ENCODE measurements around the gene UCHL3. TPM values are rescaled to one million over a fixed set of nuclear protein-coding genes. Genes with fewer than 3 reads are reported as not detected.

Gene UCHL3
- total and polyA plus RNA-seq, 2 experiments from 2014 or later, result 64.6 to 143 TPM

DNA sequence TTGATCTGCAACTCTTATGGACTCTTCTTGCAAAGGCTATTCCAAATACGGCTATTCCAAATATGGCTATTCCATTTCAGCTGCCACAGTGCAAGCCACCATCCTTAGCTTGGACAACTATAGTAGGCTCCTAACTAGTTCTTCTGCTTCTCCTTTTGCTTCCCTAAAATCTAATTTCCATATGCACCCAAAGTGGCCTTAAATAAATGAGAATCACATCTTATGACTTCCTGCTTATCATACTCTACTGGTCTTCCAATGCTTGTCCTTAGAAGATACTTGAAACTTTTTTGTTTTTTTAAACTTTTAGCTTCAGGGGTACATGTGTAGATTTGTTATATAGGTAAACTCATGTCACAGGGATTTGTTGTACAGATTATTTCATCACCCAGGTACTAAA lies 4.9 kb downstream of the UCHL3 start:
- no peak overlapping the region for H2AFZ ChIP-seq
- peaks cover 8% of the 10 kb centered on the region for H3K36me3 Mint-ChIP-seq (ENCODE audit: low read depth)
- no peaks in the 10 kb centered on the region for H3K27me3 ChIP-seq (ENCODE audit: insufficient read depth)
- H4K20me1 ChIP-seq (replicated peaks; ENCODE audit: insufficient read depth), result no peaks in the 10 kb centered on the region
- no peak overlapping the region for H3K4me3 ChIP-seq
- H3K4me1 ChIP-seq (ENCODE audit: insufficient read depth), result no peaks in the 10 kb centered on the region
- H3K9me3 Mint-ChIP-seq, result no peaks in the 10 kb centered on the region
- DNase-seq (ENCODE audit: low spot score) (no peak), ATAC-seq (no peak)
- peaks cover 5% of the 10 kb centered on the region for H3K27me3 Mint-ChIP-seq (ENCODE audit: insufficient read depth, low read depth, poor library complexity)
- H3F3A ChIP-seq (replicated peaks; ENCODE audit: low read depth), result no peaks in the 10 kb centered on the region
- TF ChIP-seq STAT1 (IDR thresholded peaks at IDR 0.05; ENCODE audit: unreplicated experiment) (no peak), JUNB (IDR thresholded peaks at IDR 0.05; ENCODE audit: unreplicated experiment) (no peak), ZNF331 (CRISPR knock-in tag; IDR thresholded peaks at IDR 0.05; ENCODE audit: low read depth) (no peak), CREB1 (CRISPR knock-in tag; IDR thresholded peaks at IDR 0.05; ENCODE audit: low read depth) (no peak), CTCF (conservative IDR thresholded peaks at IDR 0.05; ENCODE audit: low read depth in 2 of 2) (no peak), NANOG (IDR thresholded peaks at IDR 0.05; ENCODE audit: borderline replicate concordance) (no peak), POLR2AphosphoS5 (IDR thresholded peaks at IDR 0.05; ENCODE audit: low read depth) (no peak)
- no peak overlapping the region for H3K27ac ChIP-seq (ENCODE audit: low read depth)
- no peak overlapping the region for H3K4me3 Mint-ChIP-seq
- H3K36me3 ChIP-seq (ENCODE audit: insufficient read depth), result peaks cover 2% of the 10 kb centered on the region; the same call in 1 of the 2 replicates
- no peaks in the 10 kb centered on the region for H3K9me2 ChIP-seq (ENCODE audit: insufficient read depth)
- peaks cover 7% of the 10 kb centered on the region; the same call in 2 of the 3 replicates for H3K4me1 Mint-ChIP-seq
- no peak overlapping the region for H3K4me2 ChIP-seq
- H3K79me2 ChIP-seq (replicated peaks; ENCODE audit: insufficient read depth), result peaks cover 34% of the 10 kb centered on the region
- no peak overlapping the region for H3K27ac Mint-ChIP-seq

GRCh38 chr13:75554981-75555380 lies 5.4 kb downstream of the UCHL3 start:
- Histone ChIP-seq H3K27ac (ENCODE audit: low read depth) (no peak overlapping the region), H2AFZ (no peak overlapping the region), H3K27me3 (ENCODE audit: insufficient read depth) (no peaks in the 10 kb centered on the region), H3F3A (replicated peaks; ENCODE audit: low read depth) (no peaks in the 10 kb centered on the region), H3K9me2 (ENCODE audit: insufficient read depth) (no peaks in the 10 kb centered on the region), H3K4me2 (no peak overlapping the region), H3K4me3 (no peak overlapping the region), H3K36me3 (ENCODE audit: insufficient read depth) (peaks cover 2% of the 10 kb centered on the region; the same call in 1 of the 2 replicates), H3K4me1 (ENCODE audit: insufficient read depth) (no peaks in the 10 kb centered on the region), H3K79me2 (replicated peaks; ENCODE audit: insufficient read depth) (peaks cover 34% of the 10 kb centered on the region), H4K20me1 (replicated peaks; ENCODE audit: insufficient read depth) (no peaks in the 10 kb centered on the region)
- H3K9me3 Mint-ChIP-seq, result no peaks in the 10 kb centered on the region
- H3K27me3 Mint-ChIP-seq (ENCODE audit: insufficient read depth, low read depth, poor library complexity), result peaks cover 3% of the 10 kb centered on the region
- H3K36me3 Mint-ChIP-seq (ENCODE audit: low read depth), result peaks cover 8% of the 10 kb centered on the region
- TF ChIP-seq JUNB (IDR thresholded peaks at IDR 0.05; ENCODE audit: unreplicated experiment) (no peak), POLR2AphosphoS5 (IDR thresholded peaks at IDR 0.05; ENCODE audit: low read depth) (no peak), STAT1 (IDR thresholded peaks at IDR 0.05; ENCODE audit: unreplicated experiment) (no peak), REST (IDR thresholded peaks at IDR 0.05; ENCODE audit: unreplicated experiment) (no peak), ZNF114 (CRISPR knock-in tag; IDR thresholded peaks at IDR 0.05) (no peak), ETS1 (IDR thresholded peaks at IDR 0.05) (no peak), EZH2 (IDR thresholded peaks at IDR 0.05; ENCODE audit: low read depth, unreplicated experiment) (no peak), CREB1 (CRISPR knock-in tag; IDR thresholded peaks at IDR 0.05; ENCODE audit: low read depth) (no peak), ZNF331 (CRISPR knock-in tag; IDR thresholded peaks at IDR 0.05; ENCODE audit: low read depth) (no peak), CTCF (conservative IDR thresholded peaks at IDR 0.05; ENCODE audit: low read depth in 2 of 2) (no peak), NANOG (IDR thresholded peaks at IDR 0.05; ENCODE audit: borderline replicate concordance) (no peak), EZH2phosphoT487 (IDR thresholded peaks at IDR 0.05; ENCODE audit: unreplicated experiment) (no peak)
- no peak overlapping the region for H3K27ac Mint-ChIP-seq
- DNase-seq (ENCODE audit: low spot score) (no peak), ATAC-seq (no peak)
- H3K4me3 Mint-ChIP-seq, result no peak overlapping the region
- peaks cover 7% of the 10 kb centered on the region; the same call in 2 of the 3 replicates for H3K4me1 Mint-ChIP-seq

Measured in GM23338 (cell line).